SIG-M5 treated with dmso at 0.1 percent for 504 hours (cell line): ENCODE results near the gene SPRYD4.
"Not testable (repeated sequence)": the region's sequence is repeated elsewhere in the genome, so short reads cannot be mapped to it uniquely, and the experiment has no call there.

ENCODE experiments used
- DNase-seq: peaks from one replicate; lab custom pipeline; 2025; ENCODE audit not compliant: unreplicated experiment; lab: John Stamatoyannopoulos, UW

The SPRYD4 gene

GRCh38 chr12:56476143-56476542 lies 7.8 kb downstream of the SPRYD4 start:
- DNase-seq = no peak

- DNase-seq = no peak
These were observed 8.6 kb downstream of the SPRYD4 start for GRCh38 chr12:56476972-56477432.

GRCh38 chr12:56477521-56478225 lies 9.3 kb downstream of the SPRYD4 start:
- no peak for DNase-seq

- no peak for DNase-seq
These were observed 11.2 kb downstream of the SPRYD4 start for GRCh38 chr12:56479625-56480024.

GRCh38 chr12:56484566-56484965 lies 16.2 kb downstream of the SPRYD4 start:
- DNase-seq = no peak

GRCh38 chr12:56486694-56487093 lies 18.3 kb downstream of the SPRYD4 start:
- DNase-seq = no peak

GRCh38 chr12:56487448-56488040 lies 19.2 kb downstream of the SPRYD4 start:
- DNase-seq = no peak

GRCh38 chr12:56488041-56488955 lies 19.9 kb downstream of the SPRYD4 start, which contains the start of gene GLS2:
GLS2 (minus strand) TSS chr12:56488161; CDS start chr12:56488118, 43 bp downstream.
- DNase-seq = peak; percentile 50

- DNase-seq = no peak
These were observed 22.0 kb downstream of the SPRYD4 start for GRCh38 chr12:56490360-56490759.

- not testable (repeated sequence) for DNase-seq
These were observed 25.2 kb downstream of the SPRYD4 start for GRCh38 chr12:56493409-56494105.

GRCh38 chr12:56494106-56494415 lies 25.7 kb downstream of the SPRYD4 start:
- DNase-seq = not testable (repeated sequence)

GRCh38 chr12:56494481-56494880 lies 26.1 kb downstream of the SPRYD4 start:
- DNase-seq = not testable (repeated sequence)

- not testable (repeated sequence) for DNase-seq
These were observed 28.3 kb downstream of the SPRYD4 start for GRCh38 chr12:56496704-56497103.

- DNase-seq = not testable (repeated sequence)
These were observed 29.9 kb downstream of the SPRYD4 start for GRCh38 chr12:56498126-56498902.

- DNase-seq = not testable (repeated sequence)
These were observed 31.1 kb downstream of the SPRYD4 start for GRCh38 chr12:56499452-56499851.

- DNase-seq = not testable (repeated sequence)
These were observed 31.5 kb downstream of the SPRYD4 start for GRCh38 chr12:56499879-56500278.

- DNase-seq = no peak
These were observed 42.4 kb downstream of the SPRYD4 start for GRCh38 chr12:56510786-56511185.

- DNase-seq = not testable (repeated sequence)
These were observed 45.6 kb downstream of the SPRYD4 start for GRCh38 chr12:56514014-56514318.

GRCh38 chr12:56517854-56518253 lies 49.5 kb downstream of the SPRYD4 start:
- DNase-seq = no peak

GRCh38 chr12:56518570-56518969 lies 50.2 kb downstream of the SPRYD4 start:
- no peak for DNase-seq
